Tibial nerve (tissue), 4 donors: ENCODE results near the gene MTCH2.

Source experiments
- CTCF ChIP-seq, 5 experiments: fragments of 200-600 bp in 3 of 5; fragments of 450-650 bp in 2 of 5; sonication (generic) in 3 of 5; IDR thresholded peaks; one replicate each; pipeline ENCODE4 v1.5.1; 2016 to 2019; ENCODE audit warnings: antibody characterized with exemption in 5 of 5, mild to moderate bottlenecking in 3 of 5, moderate library complexity in 2 of 5
- EP300 ChIP-seq, 2 donors: sonication (generic); formaldehyde crosslinking; IDR thresholded peaks; one replicate each; pipeline ENCODE4 v1.6.1; 2017; ENCODE audit warnings: antibody characterized with exemption in 2 of 2, mild to moderate bottlenecking in 1 of 2
- POLR2A ChIP-seq, 2 donors: fragments of 450-650 bp; IDR thresholded peaks; one replicate each; pipeline ENCODE4 v1.6.1; 2017; ENCODE audit warnings: antibody characterized with exemption in 2 of 2, mild to moderate bottlenecking in 2 of 2, moderate library complexity in 2 of 2

- TF ChIP-seq CTCF (IDR thresholded peaks at IDR 0.05), result no peak
- no peak for TF ChIP-seq POLR2A (IDR thresholded peaks at IDR 0.05)
- peak in 1 of 2 donors; percentile 35 for TF ChIP-seq EP300 (IDR thresholded peaks at IDR 0.05)
These were observed 31.0 kb downstream of the MTCH2 start for GRCh38 chr11:47611348-47611794.
